Spleen (tissue), 10 donors: Measurements from ENCODE around the gene MT1B. TPM values are rescaled to one million over a fixed set of nuclear protein-coding genes. Genes with fewer than 3 reads are reported as not detected.

ENCODE experiments used
- polyA plus RNA-seq, 3 donors: library from polyadenylated mRNA; stranded (reverse); fragments of 200-250 nt; gene quantifications; one replicate each; pipeline ENCODE4 v1.2.1, GENCODE V29; 2013
- total RNA-seq, 7 donors: library from RNA; depleted of rRNA in 3 of 7; stranded (reverse); fragments of >200 nt in 3 of 7; fragmentation: NEBNext Ultra II Directional in 4 of 7; extraction: Animal tissue kit (Norgen Biotek cat#: 25700) in 4 of 7; gene quantifications; one replicate each; pipeline versions ENCODE4 v1.1.0 to v1.2.1, GENCODE V29; 2016 to 2021
- donor health status: healthy with polysubstance abuse.
- donor health status: DM: no; HTN: no; CAD: no; lungs with moderate emphysema.
- donor health status: DM: no; HTN: no; CAD: no.
- donor health status: Bipolar disorder and iron deficiency.
- donor health status: healthy.
- donor health status: DM: no; HTN: no; CAD: no.
- donor health status: DM: yes; HTN: yes; CAD: no.

MT1B gene
- total and polyA plus RNA-seq, 10 donors, result not detected

Other genes starting within 250 kb of the MT1B start
- gene AMFR, start 226.3 kb upstream of the MT1B start, total RNA-seq, result 100 to 1,000 TPM in 5 of 7 donors, 10 to 100 TPM in 2; 88.5 to 249 (median 126) TPM
- gene AMFR, start 226.3 kb upstream of the MT1B start, polyA plus RNA-seq, result 10 to 100 TPM; 48.1 to 74.4 (median 56.2) TPM
- 10 to 100 TPM; 52.8 to 93.0 (median 83.2) TPM for gene NUDT21, start 200.6 kb upstream of the MT1B start, total RNA-seq
- 10 to 100 TPM; 19.4 to 36.8 (median 29.2) TPM for gene NUDT21, start 200.6 kb upstream of the MT1B start, polyA plus RNA-seq
- 10 to 100 TPM; 22.8 to 34.7 (median 30.5) TPM for gene OGFOD1, start 200.3 kb upstream of the MT1B start, total RNA-seq
- 10 to 100 TPM in 2 of 3 donors, 1 to 10 TPM in 1; 6.9 to 11.6 (median 10.3) TPM for gene OGFOD1, start 200.3 kb upstream of the MT1B start, polyA plus RNA-seq
- 10 to 100 TPM; 29.1 to 70.3 (median 52.8) TPM for gene BBS2, start 131.9 kb upstream of the MT1B start, total RNA-seq
- 10 to 100 TPM; 22.9 to 52.5 (median 33.3) TPM for gene BBS2, start 131.9 kb upstream of the MT1B start, polyA plus RNA-seq
- not detected for gene MT4, start 86.8 kb upstream of the MT1B start, total RNA-seq
- gene MT4, start 86.8 kb upstream of the MT1B start, polyA plus RNA-seq, result not detected
- under 1 TPM in 1 of 7 donors, not detected in 6; 0.77 TPM for gene MT3, start 62.4 kb upstream of the MT1B start, total RNA-seq
- gene MT3, start 62.4 kb upstream of the MT1B start, polyA plus RNA-seq, result 10 to 100 TPM in 1 of 3 donors, 1 to 10 TPM in 1, not detected in 1; 1.5 to 11.5 TPM
- gene MT2A, start 43.3 kb upstream of the MT1B start, total RNA-seq, result 10 to 100 TPM; 25.3 to 96.9 (median 43.8) TPM
- gene MT2A, start 43.3 kb upstream of the MT1B start, polyA plus RNA-seq, result 100 to 1,000 TPM in 2 of 3 donors, 10 to 100 TPM in 1; 73.3 to 176 (median 112) TPM
- gene MT1E, start 26.1 kb upstream of the MT1B start, total RNA-seq, result 10 to 100 TPM in 6 of 7 donors, 1 to 10 TPM in 1; 2.5 to 49.6 (median 19.7) TPM
- 10 to 100 TPM; 21.0 to 34.0 (median 33.0) TPM for gene MT1E, start 26.1 kb upstream of the MT1B start, polyA plus RNA-seq
- 1 to 10 TPM in 6 of 7 donors, under 1 TPM in 1; 0.44 to 6.1 (median 3.5) TPM for gene MT1M, start 19.2 kb upstream of the MT1B start, total RNA-seq
- gene MT1M, start 19.2 kb upstream of the MT1B start, polyA plus RNA-seq, result 10 to 100 TPM in 1 of 3 donors, 1 to 10 TPM in 1, under 1 TPM in 1; 0.93 to 11.8 (median 7.6) TPM
- 10 to 100 TPM in 1 of 7 donors, 1 to 10 TPM in 2, not detected in 4; 1.5 to 27.3 (median 1.5) TPM for gene MT1A, start 13.2 kb upstream of the MT1B start, total RNA-seq
- gene MT1A, start 13.2 kb upstream of the MT1B start, polyA plus RNA-seq, result 10 to 100 TPM in 1 of 3 donors, 1 to 10 TPM in 2; 1.1 to 14.2 (median 8.5) TPM
- 10 to 100 TPM in 6 of 7 donors, 1 to 10 TPM in 1; 6.4 to 21.0 (median 13.6) TPM for gene MT1F, start 6.1 kb downstream of the MT1B start, total RNA-seq
- gene MT1F, start 6.1 kb downstream of the MT1B start, polyA plus RNA-seq, result 10 to 100 TPM; 16.6 to 20.1 (median 19.4) TPM
- 1 to 10 TPM in 2 of 7 donors, not detected in 5; 1.1 to 3.9 TPM for gene MT1G, start 16.2 kb downstream of the MT1B start, total RNA-seq
- gene MT1G, start 16.2 kb downstream of the MT1B start, polyA plus RNA-seq, result 10 to 100 TPM in 2 of 3 donors, 1 to 10 TPM in 1; 3.2 to 12.2 (median 12.1) TPM
- not detected for gene MT1H, start 17.9 kb downstream of the MT1B start, total RNA-seq
- 1 to 10 TPM in 1 of 3 donors, under 1 TPM in 2; 0.54 to 1.1 (median 0.96) TPM for gene MT1H, start 17.9 kb downstream of the MT1B start, polyA plus RNA-seq
- 10 to 100 TPM; 13.0 to 28.7 (median 19.4) TPM for gene MT1X, start 30.6 kb downstream of the MT1B start, total RNA-seq
- gene MT1X, start 30.6 kb downstream of the MT1B start, polyA plus RNA-seq, result 100 to 1,000 TPM in 1 of 3 donors, 10 to 100 TPM in 2; 36.1 to 113 (median 44.4) TPM
- gene NUP93, start 78.2 kb downstream of the MT1B start, total RNA-seq, result 100 to 1,000 TPM in 1 of 7 donors, 10 to 100 TPM in 6; 29.2 to 102 (median 69.2) TPM
- 10 to 100 TPM; 41.1 to 58.3 (median 55.0) TPM for gene NUP93, start 78.2 kb downstream of the MT1B start, polyA plus RNA-seq
- gene SLC12A3, start 213.3 kb downstream of the MT1B start, total RNA-seq, result 1 to 10 TPM in 3 of 7 donors, under 1 TPM in 4; 0.42 to 2.6 (median 0.94) TPM
- gene SLC12A3, start 213.3 kb downstream of the MT1B start, polyA plus RNA-seq, result 1 to 10 TPM in 2 of 3 donors, under 1 TPM in 1; 0.46 to 2.3 (median 1.9) TPM